Measurements from ENCODE around the gene CRLF2. TPM values are rescaled to one million over a fixed set of nuclear protein-coding genes. Genes with fewer than 3 reads are reported as not detected.
A peak's percentile ranks its signal among the peaks of the same experiment; 100 is the strongest.
"Not testable (repeated sequence)": the region's sequence is repeated elsewhere in the genome, so short reads cannot be mapped to it uniquely, and the experiment has no call there.

CRLF2 gene
- total and polyA plus RNA-seq, 2 experiments from 2014 or later: not detected

- no peak for TF ChIP-seq CTCF (IDR thresholded peaks at IDR 0.05; ENCODE audit: low read depth, low read length)
These were observed 40.0 kb downstream of the CRLF2 start for GRCh38 chrX:1172496-1172895.

GRCh38 chrX:1171915-1172314, 40.5 kb downstream of the CRLF2 start:
- H3K27me3 ChIP-seq; H3K36me3 ChIP-seq; H3K4me1 ChIP-seq (ENCODE audit: low read depth); H3K9me3 ChIP-seq (ENCODE audit: low read depth); DNase-seq (ENCODE audit: low read depth in 1 of 2, low spot score in 1 of 2); H3K4me3 ChIP-seq; H3K27ac ChIP-seq: not testable (repeated sequence)

More at GRCh38 chrX:1172496-1172895, 40.0 kb downstream of the CRLF2 start:
- no peaks in the 10 kb centered on the region for H3K36me3 ChIP-seq
- DNase-seq (ENCODE audit: low read depth in 1 of 2, low spot score in 1 of 2): no peak
- no peak overlapping the region for H3K4me3 ChIP-seq
- no peaks in the 10 kb centered on the region for H3K27me3 ChIP-seq
- no peak overlapping the region for H3K27ac ChIP-seq
- H3K4me1 ChIP-seq (ENCODE audit: low read depth): peaks cover 2% of the 10 kb centered on the region
- H3K9me3 ChIP-seq (ENCODE audit: low read depth): no peaks in the 10 kb centered on the region

- no peak for TF ChIP-seq CTCF (IDR thresholded peaks at IDR 0.05; ENCODE audit: low read depth, low read length)
- no peak for DNase-seq (ENCODE audit: low read depth in 1 of 2, low spot score in 1 of 2)
These were observed 42.2 kb downstream of the CRLF2 start for GRCh38 chrX:1170243-1170642.

GRCh38 chrX:1169189-1169588, 43.3 kb downstream of the CRLF2 start:
- peaks cover 4% of the 10 kb centered on the region for H3K4me1 ChIP-seq (ENCODE audit: low read depth)
- no peak overlapping the region for H3K27ac ChIP-seq
- H3K4me3 ChIP-seq: no peak overlapping the region
- no peak for DNase-seq (ENCODE audit: low read depth in 1 of 2, low spot score in 1 of 2)
- H3K36me3 ChIP-seq: no peaks in the 10 kb centered on the region
- no peaks in the 10 kb centered on the region for H3K27me3 ChIP-seq
- no peak for TF ChIP-seq CTCF (IDR thresholded peaks at IDR 0.05; ENCODE audit: low read depth, low read length)
- no peaks in the 10 kb centered on the region for H3K9me3 ChIP-seq (ENCODE audit: low read depth)

More at GRCh38 chrX:1170243-1170642, 42.2 kb downstream of the CRLF2 start:
- H3K27ac ChIP-seq: peak overlapping the region; percentile 48
- H3K9me3 ChIP-seq (ENCODE audit: low read depth): no peaks in the 10 kb centered on the region
- H3K4me3 ChIP-seq: no peak overlapping the region
- no peaks in the 10 kb centered on the region for H3K36me3 ChIP-seq
- no peaks in the 10 kb centered on the region for H3K27me3 ChIP-seq
- H3K4me1 ChIP-seq (ENCODE audit: low read depth): peaks cover 4% of the 10 kb centered on the region

GRCh38 chrX:1167918-1168481, 44.4 kb downstream of the CRLF2 start:
- no peaks in the 10 kb centered on the region for H3K36me3 ChIP-seq
- no peak for DNase-seq (ENCODE audit: low read depth in 1 of 2, low spot score in 1 of 2)
- H3K4me3 ChIP-seq: no peak overlapping the region
- no peak for TF ChIP-seq CTCF (IDR thresholded peaks at IDR 0.05; ENCODE audit: low read depth, low read length)
- peaks cover 4% of the 10 kb centered on the region for H3K4me1 ChIP-seq (ENCODE audit: low read depth)
- no peaks in the 10 kb centered on the region for H3K9me3 ChIP-seq (ENCODE audit: low read depth)
- H3K27ac ChIP-seq: no peak overlapping the region
- H3K27me3 ChIP-seq: no peaks in the 10 kb centered on the region

GRCh38 chrX:1167466-1167865, 45.0 kb downstream of the CRLF2 start:
- Histone ChIP-seq H3K36me3 (no peaks in the 10 kb centered on the region), H3K9me3 (ENCODE audit: low read depth) (no peaks in the 10 kb centered on the region), H3K4me1 (ENCODE audit: low read depth) (peaks cover 4% of the 10 kb centered on the region), H3K27me3 (no peaks in the 10 kb centered on the region), H3K4me3 (no peak overlapping the region), H3K27ac (peak overlapping the region; percentile 23)
- no peak for TF ChIP-seq CTCF (IDR thresholded peaks at IDR 0.05; ENCODE audit: low read depth, low read length)
- DNase-seq (ENCODE audit: low read depth in 1 of 2, low spot score in 1 of 2): no peak
